T-helper 2 cell treated with Interferon-gamma antibody and Interleukin-4, amounts not matched to agents 100 ng/mL and 5 ng/mL, for 36 hours (primary cell): ENCODE results near the gene MRPL18. TPM values are rescaled to one million over a fixed set of nuclear protein-coding genes. Genes with fewer than 3 reads are reported as not detected.
"Not testable (repeated sequence)": the region's sequence is repeated elsewhere in the genome, so short reads cannot be mapped to it uniquely, and the experiment has no call there.

ENCODE experiments used
- intact Hi-C: fragments of 100-400 bp; cut with micrococcal nuclease; formaldehyde crosslinking; loops from one replicate; pipeline ENCODE4 v1.15.1; 2023
- total RNA-seq: library from RNA; stranded (reverse); gene quantifications from 2 replicates; pipeline ENCODE4 v1.2.3, GENCODE V29; 2022

MRPL18 gene
- 77.7 and 82.4 TPM in 2 replicates for total RNA-seq

GRCh38 chr6:159790149-159790955 is at the start of gene MRPL18:
Gene MRPL18 (plus strand): TSS chr6:159790467. CDS start chr6:159790588, 121 bp downstream.
- intact Hi-C loops = loop anchor here (1.0 to 2.0 kb wide), 2 partner anchors 62 to 178 kb away; no protein-coding TSS in a partner anchor

DNA sequence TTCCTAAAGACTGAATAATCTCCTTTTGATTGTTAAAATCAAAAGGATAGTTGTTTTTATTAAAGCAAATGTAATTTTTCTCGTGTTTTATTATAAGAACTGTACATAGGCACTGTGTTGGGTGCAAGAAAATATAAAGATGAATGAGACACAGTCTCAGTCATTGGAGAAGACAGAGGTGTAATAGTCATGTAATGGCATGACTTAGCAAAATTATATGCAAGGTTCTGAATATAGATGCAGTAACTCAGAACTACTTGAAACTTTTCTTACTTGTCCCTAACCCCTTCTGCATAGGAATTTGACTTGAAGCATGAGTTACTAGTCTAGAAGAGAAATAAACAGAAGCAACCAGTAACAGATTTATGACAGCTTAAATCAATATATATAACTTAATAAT is 48.1 kb upstream of the MRPL18 start:
- intact Hi-C loops = loop anchor here (2.0 kb wide), 1 partner anchor 13 kb away; no protein-coding TSS in a partner anchor

DNA sequence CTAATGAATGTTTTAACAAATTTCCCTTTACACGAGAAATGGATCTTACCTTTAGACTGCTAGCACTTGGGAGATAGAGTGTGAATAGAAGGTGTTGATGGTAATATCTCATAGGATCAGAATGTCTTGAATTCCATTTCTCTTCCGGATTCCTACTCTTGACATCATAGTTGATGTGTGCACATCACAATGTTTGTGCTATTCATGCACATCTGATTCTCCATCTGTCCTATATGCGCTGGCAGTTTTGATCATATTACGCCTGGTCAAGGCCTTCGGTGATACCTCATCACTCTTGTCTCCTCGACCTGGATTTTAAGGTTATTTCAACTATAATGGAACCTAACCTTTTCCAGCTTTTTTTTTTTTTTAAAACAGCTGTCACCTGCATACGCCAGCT is 45.2 kb upstream of the MRPL18 start:
- intact Hi-C loops = no loop called here

- intact Hi-C loops = no loop called here
These were observed 43.5 kb upstream of the MRPL18 start for GRCh38 chr6:159746759-159747158.

- intact Hi-C loops = not testable (repeated sequence)
These were observed 42.1 kb upstream of the MRPL18 start for GRCh38 chr6:159748127-159748526.

DNA sequence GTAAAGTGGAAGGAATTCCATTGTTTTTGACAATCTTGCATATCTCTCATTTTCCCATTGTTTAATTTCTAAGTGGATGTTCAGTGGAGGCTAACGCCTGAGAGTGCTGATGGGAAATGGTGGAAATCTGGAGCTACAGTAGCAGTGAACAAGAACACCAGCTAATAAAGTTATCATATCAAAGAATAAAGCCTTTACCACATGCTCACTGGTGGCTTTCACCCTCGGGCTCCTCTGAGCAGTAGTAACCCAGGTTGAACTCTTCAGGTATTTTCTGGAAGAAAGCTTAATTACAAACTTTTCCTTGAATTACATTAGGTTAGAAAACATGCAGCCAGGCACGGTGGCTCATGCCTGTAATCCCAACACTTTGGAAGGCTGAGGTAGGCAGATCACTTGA is 38.8 kb upstream of the MRPL18 start:
- intact Hi-C loops = no loop called here

GRCh38 chr6:159753081-159753872 is 37.0 kb upstream of the MRPL18 start:
- intact Hi-C loops = no loop called here

GRCh38 chr6:159754401-159754800 is 35.9 kb upstream of the MRPL18 start:
- intact Hi-C loops = no loop called here

GRCh38 chr6:159754959-159755914 is 35.0 kb upstream of the MRPL18 start:
- intact Hi-C loops = no loop called here

GRCh38 chr6:159756508-159756907 is 33.8 kb upstream of the MRPL18 start:
- intact Hi-C loops = no loop called here

GRCh38 chr6:159758031-159759001 is 32.0 kb upstream of the MRPL18 start:
- intact Hi-C loops = no loop called here

- intact Hi-C loops = no loop called here
These were observed 30.6 kb upstream of the MRPL18 start for GRCh38 chr6:159759645-159760044.

GRCh38 chr6:159760602-159761057 is 29.6 kb upstream of the MRPL18 start:
- intact Hi-C loops = no loop called here

GRCh38 chr6:159761129-159761872 is 29.0 kb upstream of the MRPL18 start:
- intact Hi-C loops = no loop called here

DNA sequence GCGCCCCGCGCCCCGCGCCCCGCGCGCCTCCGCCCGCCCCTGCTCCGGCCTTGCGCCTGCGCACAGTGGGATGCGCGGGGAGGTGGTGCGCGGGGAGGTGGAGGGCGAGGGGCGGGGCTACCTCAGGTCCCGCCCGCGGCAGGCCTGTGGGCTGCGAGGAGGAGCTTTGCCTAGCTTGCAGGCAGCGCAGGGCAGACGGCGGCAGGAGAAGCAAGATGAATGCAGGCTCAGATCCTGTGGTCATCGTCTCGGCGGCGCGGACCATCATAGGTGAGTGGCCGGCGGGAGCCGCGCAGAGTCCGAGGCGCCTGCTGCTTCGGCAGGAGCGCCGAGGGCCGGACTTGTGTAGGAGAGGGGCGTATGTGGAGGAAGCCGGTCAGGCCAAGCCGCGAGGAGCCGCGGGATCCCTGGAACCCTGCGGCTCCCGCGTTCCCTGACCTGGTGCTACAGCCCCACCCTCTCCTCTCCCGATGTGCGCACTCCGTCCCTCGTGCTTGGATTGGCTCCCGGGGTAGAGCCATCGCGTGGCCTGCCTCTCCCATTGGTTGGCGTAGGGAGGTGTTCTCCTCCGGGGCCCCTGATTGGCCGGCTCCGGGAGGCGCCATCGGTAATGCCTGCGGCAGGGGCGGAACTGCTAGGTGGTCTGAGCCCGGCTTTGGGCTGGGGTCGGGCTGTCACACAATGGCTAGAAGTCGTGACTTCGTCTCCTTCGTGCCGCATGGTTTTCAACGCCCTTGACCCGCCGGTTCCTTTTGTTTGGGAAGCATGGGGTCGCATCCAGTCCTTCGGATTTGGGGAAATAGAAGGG is 28.2 kb upstream of the MRPL18 start, which contains the start of gene ACAT2:
TSS of gene ACAT2 (plus strand) at position 173 of the 808 bp plus-strand sequence. CDS start at position 216, 43 bp downstream.
- intact Hi-C loops = loop anchor here (1.0 kb wide), 3 partner anchors 27 to 71 kb away; partner anchors contain the start of genes TCP1 and WTAP

- intact Hi-C loops = loop anchor here (1.0 kb wide), 3 partner anchors 27 to 71 kb away; partner anchors contain the start of genes TCP1 and WTAP
These were observed 27.5 kb upstream of the MRPL18 start for GRCh38 chr6:159762681-159763293.

- intact Hi-C loops = no loop called here
These were observed 23.4 kb upstream of the MRPL18 start for GRCh38 chr6:159766906-159767305.
